Psoas muscle (tissue), 8 donors: ENCODE results near the gene RSPH4A. TPM values are rescaled to one million over a fixed set of nuclear protein-coding genes. Genes with fewer than 3 reads are reported as not detected.

Experiments
- ATAC-seq, 4 donors: fragments of 200-7000 bp; cut with Tn5 transposase; one replicate each; pipeline ENCODE4 v1.9.1; 2020; ENCODE audit warnings: moderate library complexity in 3 of 4, mild to moderate bottlenecking in 2 of 4
- DNase-seq, 2 donors: peaks; one replicate each; pipeline ENCODE4 v3.0.0-alpha.2; 2020
- H3K27ac ChIP-seq: fragments of 200-600 bp; one replicate; pipeline ENCODE4 v1.8.0; 2022
- H3K27me3 ChIP-seq, 3 donors: fragments of 200-600 bp in 1 of 3; one replicate each; pipeline versions ENCODE4 v1.6.1 to v1.8.0; 2013 to 2022; ENCODE audit warnings: low read length in 2 of 3, mild to moderate bottlenecking in 2 of 3, moderate library complexity in 1 of 3; ENCODE audit not compliant: insufficient read depth in 3 of 3
- H3K36me3 ChIP-seq, 2 donors: fragments of 200-600 bp in 1 of 2; one replicate each; pipeline versions ENCODE4 v1.6.1 to v1.8.0; 2013 to 2022; ENCODE audit warnings: low read depth in 1 of 2, mild to moderate bottlenecking in 1 of 2, moderate library complexity in 1 of 2; ENCODE audit not compliant: insufficient read depth in 1 of 2
- H3K4me1 ChIP-seq: fragments of 200-600 bp; one replicate; pipeline ENCODE4 v1.8.0; 2022
- H3K4me3 ChIP-seq: fragments of 200-600 bp; one replicate; pipeline ENCODE4 v1.8.0; 2022; ENCODE audit warnings: mild to moderate bottlenecking
- H3K9me3 ChIP-seq: fragments of 200-600 bp; one replicate; pipeline ENCODE4 v1.8.0; 2022
- WGBS, 3 donors: extraction: QIAGEN DNeasy Blood & Tissue Kit; methylation state at CpG; one replicate each; pipeline versions ENCODE4 v1.1.6 to v1.1.7; 2013; 5-methylcytosine and 5-hydroxymethylcytosine counted together
- intact Hi-C, 2 donors: fragments of 100-400 bp; cut with DNase I; formaldehyde crosslinking; loops; one replicate each; pipeline versions ENCODE4 v1.11.0 to v1.14.2; 2022
- long read RNA-seq, 2 donors: library from polyadenylated mRNA; unstranded; transcript quantifications; one replicate each; pipeline ENCODE4 v2.0.0, GENCODE V29; 2021
- polyA plus RNA-seq, 3 donors: library from polyadenylated mRNA; stranded (reverse); fragments of 200-250 nt; gene quantifications; one replicate each; pipeline ENCODE4 v1.2.3, GENCODE V29; 2013
- total RNA-seq, 4 donors: library from RNA; stranded (reverse); fragmentation: NEBNext Ultra II Directional in 2 of 4; extraction: Animal tissue kit (Norgen Biotek cat#: 25700) in 2 of 4; gene quantifications; one replicate each; pipeline versions ENCODE4 v1.2.1 to v1.2.4, GENCODE V29; 2021 to 2023
- TF ChIP-seq, protein P1 (sequence below): fragments of 200-600 bp; IDR thresholded peaks from one replicate; pipeline ENCODE4 v1.8.0; 2022; ENCODE audit warnings: antibody characterized with exemption
- donor health status: healthy with polysubstance abuse.
- donor health status: DM: no; HTN: no; CAD: no; lungs with moderate emphysema.
- donor health status: Bipolar disorder and iron deficiency.
- donor health status: healthy.
- donor health status: DM: yes; HTN: yes; CAD: no.
- donor health status: DM: no; HTN: no; CAD: no.
- donor health status: DM: no; HTN: no; CAD: no.
- donor health status: DM: yes; HTN: yes; CAD: no.

RSPH4A gene
- under 1 TPM in 3 of 4 donors, not detected in 1; 0.21 to 0.71 (median 0.38) TPM for total RNA-seq
- polyA plus RNA-seq: under 1 TPM; 0.13 to 0.22 (median 0.14) TPM
- long read RNA-seq, donor 1: 0 reads
- long read RNA-seq, donor 2: 0 reads

DNA sequence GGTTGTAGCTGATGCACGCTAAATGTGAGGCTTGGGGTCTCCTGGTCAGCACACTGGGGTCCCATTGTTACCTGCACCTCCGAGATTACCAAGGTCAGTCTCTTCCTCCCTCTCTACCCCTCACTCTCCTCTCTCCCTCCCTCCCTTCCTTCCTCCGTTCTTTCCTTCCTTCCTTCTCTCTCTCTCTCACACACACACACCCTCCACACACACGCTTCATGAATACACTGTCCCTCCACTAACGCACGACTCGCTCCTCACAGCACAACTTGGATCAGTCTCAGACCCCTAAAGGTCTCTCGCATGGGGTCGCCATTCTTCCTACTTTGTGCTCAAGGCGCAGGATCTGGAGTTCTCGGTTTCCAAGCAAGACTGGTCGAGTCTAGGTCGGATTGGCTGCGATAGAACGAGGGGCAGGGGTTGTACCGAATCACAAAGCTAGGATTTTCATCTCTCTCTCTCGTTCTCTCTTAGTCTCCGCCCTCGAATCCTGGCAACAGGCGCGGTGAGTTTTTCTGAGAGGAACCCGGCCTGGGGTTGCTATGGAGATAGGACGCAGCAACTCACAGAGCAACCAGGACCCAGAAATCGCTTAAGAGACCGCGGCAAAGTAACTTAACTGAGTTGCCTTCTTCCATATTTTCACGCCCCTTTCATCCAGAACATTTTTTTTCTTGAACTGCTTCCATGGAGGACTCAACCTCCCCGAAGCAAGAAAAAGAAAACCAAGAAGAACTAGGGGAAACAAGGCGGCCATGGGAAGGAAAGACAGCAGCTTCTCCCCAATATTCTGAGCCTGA lies at the start of gene RSPH4A:
TSS of gene RSPH4A (plus strand) at position 543 of the 800 bp plus-strand sequence. CDS start at position 688, 145 bp downstream.
- H3K4me3 ChIP-seq: peak within 1 kb of the TSS; percentile 76
- H3K27ac ChIP-seq: no peak within 1 kb of the TSS
- intact Hi-C loops: no loop called here
- H3K4me1 ChIP-seq: peaks cover 6% of the 10 kb centered on the region
- WGBS, 3 donors: 0 to 1% (median 0%) methylated on average over 29 of the region's 29 CpGs
- peak; percentile 95 to 98 (median 96) for ATAC-seq
- DNase-seq: peak; percentile 89
- H3K27me3 ChIP-seq: no peaks in the 10 kb centered on the region
- TF ChIP-seq, protein P1, sequence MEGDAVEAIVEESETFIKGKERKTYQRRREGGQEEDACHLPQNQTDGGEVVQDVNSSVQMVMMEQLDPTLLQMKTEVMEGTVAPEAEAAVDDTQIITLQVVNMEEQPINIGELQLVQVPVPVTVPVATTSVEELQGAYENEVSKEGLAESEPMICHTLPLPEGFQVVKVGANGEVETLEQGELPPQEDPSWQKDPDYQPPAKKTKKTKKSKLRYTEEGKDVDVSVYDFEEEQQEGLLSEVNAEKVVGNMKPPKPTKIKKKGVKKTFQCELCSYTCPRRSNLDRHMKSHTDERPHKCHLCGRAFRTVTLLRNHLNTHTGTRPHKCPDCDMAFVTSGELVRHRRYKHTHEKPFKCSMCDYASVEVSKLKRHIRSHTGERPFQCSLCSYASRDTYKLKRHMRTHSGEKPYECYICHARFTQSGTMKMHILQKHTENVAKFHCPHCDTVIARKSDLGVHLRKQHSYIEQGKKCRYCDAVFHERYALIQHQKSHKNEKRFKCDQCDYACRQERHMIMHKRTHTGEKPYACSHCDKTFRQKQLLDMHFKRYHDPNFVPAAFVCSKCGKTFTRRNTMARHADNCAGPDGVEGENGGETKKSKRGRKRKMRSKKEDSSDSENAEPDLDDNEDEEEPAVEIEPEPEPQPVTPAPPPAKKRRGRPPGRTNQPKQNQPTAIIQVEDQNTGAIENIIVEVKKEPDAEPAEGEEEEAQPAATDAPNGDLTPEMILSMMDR: no peak
- H3K9me3 ChIP-seq: no peaks in the 10 kb centered on the region
- no peaks in the 10 kb centered on the region for H3K36me3 ChIP-seq

DNA sequence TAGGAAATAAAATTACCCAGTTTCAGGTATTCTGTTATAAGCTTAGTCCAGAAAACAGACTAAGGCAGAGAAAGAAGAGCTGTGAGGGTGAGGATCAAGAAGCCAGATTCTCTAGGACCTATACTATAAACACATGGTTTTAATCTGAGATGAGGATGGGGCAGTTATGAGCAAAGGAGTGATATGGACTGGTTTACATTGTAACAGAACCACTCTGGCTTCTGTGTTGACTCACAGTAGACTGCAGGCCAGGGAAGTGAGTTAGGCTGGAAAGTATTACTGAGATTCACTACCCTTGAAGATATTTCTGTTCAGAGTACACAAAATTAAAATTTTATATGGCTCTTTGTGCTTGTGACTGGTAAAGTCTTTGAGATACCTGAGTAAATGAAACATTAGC lies 48.2 kb upstream of the RSPH4A start:
- ATAC-seq (no peak), DNase-seq (no peak)
- Histone ChIP-seq H3K9me3 (no peaks in the 10 kb centered on the region), H3K27ac (no peak overlapping the region), H3K36me3 (no peaks in the 10 kb centered on the region), H3K4me3 (no peak overlapping the region), H3K4me1 (peaks cover 15% of the 10 kb centered on the region), H3K27me3 (no peaks in the 10 kb centered on the region)
- intact Hi-C loops: no loop called here
- TF ChIP-seq, protein P1: no peak

DNA sequence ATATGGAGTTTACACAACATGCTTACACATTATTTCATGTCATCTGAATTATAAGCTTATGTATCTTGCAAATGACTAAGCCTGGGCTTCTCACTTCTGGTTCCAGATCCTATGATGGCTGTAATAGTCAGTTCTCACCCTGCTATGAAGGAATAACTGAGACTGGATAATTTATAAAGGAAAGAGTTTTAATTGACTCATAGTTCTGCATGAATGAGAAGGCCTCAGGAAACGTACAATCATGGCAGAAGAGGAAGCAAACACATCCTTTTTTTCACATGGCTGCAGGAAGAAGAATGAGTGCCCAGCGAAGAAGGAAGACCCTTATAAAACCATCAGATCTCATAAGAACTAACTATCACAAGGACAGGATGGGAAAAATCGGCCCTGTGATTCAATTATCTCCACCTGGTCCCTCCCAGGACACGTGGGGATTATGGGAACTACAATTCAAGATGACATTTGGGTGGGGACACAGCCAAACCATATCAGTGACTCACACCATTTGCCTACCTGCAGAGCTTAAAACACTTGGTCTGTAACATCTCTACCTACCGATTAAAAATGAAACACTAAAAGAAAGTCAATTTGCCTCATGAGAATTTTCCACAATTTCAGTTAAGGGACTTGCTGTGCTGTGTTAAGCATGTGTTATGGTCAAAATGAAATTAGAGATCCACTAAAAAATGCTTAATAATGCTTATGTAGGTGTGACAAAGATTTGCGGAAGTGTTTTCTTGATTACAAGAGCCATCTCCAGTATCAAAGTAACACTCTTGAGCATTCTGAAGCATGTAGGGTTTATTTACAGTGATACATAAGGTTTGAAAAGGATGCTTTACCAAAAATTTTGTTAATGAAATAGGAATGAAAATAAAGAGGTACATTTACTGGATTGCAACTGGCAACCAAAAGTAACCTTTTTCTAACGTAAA lies 47.2 kb upstream of the RSPH4A start:
- Histone ChIP-seq H3K9me3 (no peaks in the 10 kb centered on the region), H3K4me1 (peaks cover 25% of the 10 kb centered on the region), H3K4me3 (no peak overlapping the region), H3K36me3 (peaks cover 0 to 2% of the 10 kb centered on the region in 2 donors), H3K27me3 (no peaks in the 10 kb centered on the region), H3K27ac (no peak overlapping the region)
- WGBS, 3 donors: 59 to 66% (median 60%) methylated on average over 7 of the region's 7 CpGs
- ATAC-seq: no peak
- no peak for DNase-seq
- TF ChIP-seq, protein P1: no peak
- intact Hi-C loops: no loop called here

DNA sequence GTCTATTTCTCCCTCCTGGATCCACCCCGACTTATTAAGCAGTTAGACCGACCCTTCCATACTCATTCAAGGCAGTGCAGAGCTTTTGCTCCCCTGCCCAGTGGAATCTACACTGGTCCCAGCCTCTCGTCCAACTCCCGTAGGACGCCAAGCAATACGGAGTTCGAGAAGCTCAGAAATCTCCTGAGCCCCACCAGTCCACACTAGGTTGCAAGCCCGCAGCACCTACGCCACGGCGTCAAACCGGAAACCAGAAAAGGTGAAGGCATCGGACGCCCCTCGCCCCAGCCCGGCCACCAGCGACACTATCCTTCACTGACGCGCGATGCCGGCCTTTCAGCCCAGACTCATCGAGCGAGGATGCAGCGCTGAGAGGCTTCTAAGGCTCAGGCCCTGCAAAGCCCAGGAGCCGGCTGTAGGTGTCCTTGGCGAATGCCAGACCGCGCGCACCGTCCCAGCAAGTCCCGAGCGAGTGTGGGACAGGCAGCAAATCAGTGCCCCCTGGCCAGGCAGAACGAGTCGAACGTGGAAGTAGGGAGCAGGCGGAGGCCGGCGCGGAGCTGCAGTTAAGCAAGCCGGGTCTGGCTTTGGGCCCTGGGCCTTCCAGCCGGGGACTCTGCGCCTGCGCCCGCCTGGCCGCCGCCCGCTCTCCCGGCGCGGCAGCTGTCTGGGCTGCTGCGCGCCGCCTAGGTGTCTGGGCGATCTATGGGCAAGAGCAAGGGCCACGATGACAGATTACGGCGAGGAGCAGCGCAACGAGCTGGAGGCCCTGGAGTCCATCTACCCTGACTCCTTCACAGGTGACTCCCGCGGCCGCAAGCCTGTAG lies 45.2 kb upstream of the RSPH4A start, which contains the start of gene RWDD1:
TSS of gene RWDD1 (plus strand) at position 649 of the 827 bp plus-strand sequence. CDS start at position 728, 79 bp downstream.
- Histone ChIP-seq H3K9me3 (no peaks in the 10 kb centered on the region), H3K27me3 (no peaks in the 10 kb centered on the region), H3K36me3 (peaks cover 0 to 20% of the 10 kb centered on the region in 2 donors), H3K27ac (peak within 1 kb of the TSS; percentile 90), H3K4me1 (peaks cover 28% of the 10 kb centered on the region), H3K4me3 (peak within 1 kb of the TSS; percentile 87)
- DNase-seq (peak; percentile 100), ATAC-seq (peak; percentile 94 to 98 (median 97))
- WGBS, 3 donors: 0 to 1% (median 1%) methylated on average over 49 to 62 of the region's 62 CpGs
- TF ChIP-seq, protein P1: no peak
- intact Hi-C loops: loop anchor here (2.0 to 5.0 kb wide), 2 partner anchors 96 to 290 kb away; partner anchors contain the start of gene ZUP1 (in 1 of the 2)
